GM23338 (cell line): ENCODE data around the gene UNC79. TPM values are rescaled to one million over a fixed set of nuclear protein-coding genes. Genes with fewer than 3 reads are reported as not detected.

Source experiments
- ATAC-seq: fragments of 200-7000 bp; cut with Tn5 transposase; 3 replicates; pipeline ENCODE4 v1.9.1; 2020
- DNase-seq: peaks from one replicate; pipeline ENCODE4 v3.0.0-alpha.2; 2015; ENCODE audit warnings: low spot score
- H2AFZ ChIP-seq: fragments of 200-600 bp; sonication (generic); 2 replicates; pipeline ENCODE4 v1.8.0; 2016; ENCODE audit warnings: antibody characterized with exemption, mild to moderate bottlenecking, moderate library complexity
- H3F3A ChIP-seq: fragments of 200-600 bp; sonication (generic); replicated peaks from 2 replicates; pipeline ENCODE4 v1.8.0; 2017; ENCODE audit warnings: antibody characterized with exemption, mixed run types, low read depth
- H3K27ac ChIP-seq: fragments of 200-600 bp; sonication (generic); 2 replicates; pipeline ENCODE4 v1.6.1; 2016; ENCODE audit warnings: low read depth
- H3K27me3 ChIP-seq: fragments of 200-600 bp; sonication (generic); 2 replicates; pipeline ENCODE4 v1.8.0; 2016; ENCODE audit warnings: mild to moderate bottlenecking, mixed run types, moderate library complexity; ENCODE audit not compliant: insufficient read depth
- H3K36me3 ChIP-seq: fragments of 200-600 bp; sonication (generic); 2 replicates; pipeline ENCODE4 v1.8.0; 2016; ENCODE audit warnings: mild to moderate bottlenecking; ENCODE audit not compliant: insufficient read depth
- H3K4me1 ChIP-seq: fragments of 200-600 bp; sonication (generic); 2 replicates; pipeline ENCODE4 v1.8.0; 2016; ENCODE audit warnings: mild to moderate bottlenecking, moderate library complexity; ENCODE audit not compliant: insufficient read depth
- H3K4me2 ChIP-seq: fragments of 200-600 bp; sonication (generic); 2 replicates; pipeline ENCODE4 v1.7.1; 2017; ENCODE audit warnings: mixed run types
- H3K4me3 ChIP-seq: fragments of 200-600 bp; sonication (generic); 2 replicates; pipeline ENCODE4 v1.6.1; 2016; ENCODE audit warnings: mixed run types
- H3K79me2 ChIP-seq: fragments of 200-600 bp; sonication (generic); replicated peaks from 2 replicates; pipeline ENCODE4 v1.8.0; 2017; ENCODE audit warnings: mild to moderate bottlenecking; ENCODE audit not compliant: insufficient read depth
- H3K9me2 ChIP-seq: fragments of 200-600 bp; sonication (generic); 2 replicates; pipeline ENCODE4 v1.8.0; 2017; ENCODE audit not compliant: insufficient read depth
- H4K20me1 ChIP-seq: fragments of 200-600 bp; sonication (generic); replicated peaks from 2 replicates; pipeline ENCODE4 v1.8.0; 2017; ENCODE audit warnings: mild to moderate bottlenecking; ENCODE audit not compliant: insufficient read depth
- H3K27ac Mint-ChIP-seq: 2 replicates; pipeline ENCODE4 v1.8.0; 2020; ENCODE audit warnings: inconsistent platforms, mild to moderate bottlenecking, moderate library complexity, mixed read lengths
- H3K27me3 Mint-ChIP-seq: 3 replicates; pipeline ENCODE4 v1.8.0; 2022; ENCODE audit warnings: low read depth, mild to moderate bottlenecking, moderate library complexity, mixed read lengths, inconsistent platforms; ENCODE audit not compliant: insufficient read depth, poor library complexity
- H3K36me3 Mint-ChIP-seq: 3 replicates; pipeline ENCODE4 v1.8.0; 2021; ENCODE audit warnings: low read depth, mild to moderate bottlenecking, inconsistent platforms, moderate library complexity, mixed read lengths
- H3K4me1 Mint-ChIP-seq: 3 replicates; pipeline ENCODE4 v1.8.0; 2020; ENCODE audit warnings: mild to moderate bottlenecking, inconsistent platforms, mixed read lengths
- H3K4me3 Mint-ChIP-seq: 3 replicates; pipeline ENCODE4 v1.8.0; 2021; ENCODE audit warnings: moderate library complexity, mild to moderate bottlenecking, inconsistent platforms, mixed read lengths
- H3K9me3 Mint-ChIP-seq: 3 replicates; pipeline ENCODE4 v1.8.0; 2020; ENCODE audit warnings: moderate library complexity, mild to moderate bottlenecking, inconsistent platforms, mixed read lengths
- CREB1 ChIP-seq: fragments of 250-450 bp; sonication (Bioruptor Pico); IDR thresholded peaks from 2 replicates; pipeline ENCODE4 v1.5.0; 2020; ENCODE audit warnings: low read depth, mild to moderate bottlenecking, moderate library complexity
- EZH2 ChIP-seq: fragments of 200-600 bp; sonication (generic); IDR thresholded peaks from one replicate; pipeline ENCODE4 v1.8.0; 2017; ENCODE audit warnings: antibody characterized with exemption, mild to moderate bottlenecking, low read depth; ENCODE audit not compliant: unreplicated experiment
- EZH2phosphoT487 ChIP-seq: fragments of 200-600 bp; sonication (generic); IDR thresholded peaks from one replicate; pipeline ENCODE4 v1.8.1; 2018; ENCODE audit warnings: antibody characterized with exemption; ENCODE audit not compliant: unreplicated experiment
- JUNB ChIP-seq: IDR thresholded peaks from one replicate; pipeline ENCODE4 v1.6.1; 2016; ENCODE audit warnings: antibody characterized with exemption; ENCODE audit not compliant: unreplicated experiment
- NANOG ChIP-seq: IDR thresholded peaks from 2 replicates; pipeline ENCODE4 v1.6.1; 2016; ENCODE audit warnings: antibody characterized with exemption, borderline replicate concordance
- POLR2AphosphoS5 ChIP-seq: IDR thresholded peaks from 2 replicates; pipeline ENCODE4 v1.6.1; 2016; ENCODE audit warnings: antibody characterized with exemption, low read depth
- STAT1 ChIP-seq: IDR thresholded peaks from one replicate; pipeline ENCODE4 v1.6.1; 2016; ENCODE audit warnings: antibody characterized with exemption; ENCODE audit not compliant: unreplicated experiment
- ZNF114 ChIP-seq: fragments of 250-450 bp; sonication (Bioruptor Pico); IDR thresholded peaks from 2 replicates; pipeline ENCODE4 v1.5.0; 2020; ENCODE audit warnings: mild to moderate bottlenecking, moderate library complexity
- ZNF331 ChIP-seq: fragments of 250-450 bp; sonication (Bioruptor Pico); IDR thresholded peaks from 2 replicates; pipeline ENCODE4 v1.5.0; 2020; ENCODE audit warnings: low read depth, mild to moderate bottlenecking, moderate library complexity
- polyA plus RNA-seq: library from polyadenylated mRNA; unstranded; fragments of >200 nt; fragmentation: Nextera tagmentation; extraction: Ambion mirVana; gene quantifications from 2 replicates; pipeline ENCODE4 v1.2.1, GENCODE V29; 2016
- total RNA-seq: library from RNA; depleted of rRNA; stranded (reverse); fragments of >200 nt; shearing (Covaris generic); gene quantifications from 2 replicates; pipeline ENCODE4 v1.2.3, GENCODE V29; 2014
- TF ChIP-seq, protein P1 (sequence below): fragments of 250-450 bp; sonication (Bioruptor Pico); IDR thresholded peaks from 2 replicates; pipeline ENCODE4 v1.5.0; 2020; ENCODE audit warnings: mild to moderate bottlenecking, moderate library complexity
- TF ChIP-seq, protein P2 (sequence below): IDR thresholded peaks from one replicate; pipeline ENCODE4 v1.6.1; 2018; ENCODE audit warnings: antibody characterized with exemption; ENCODE audit not compliant: unreplicated experiment
- TF ChIP-seq, protein P3 (sequence below), 2 experiments: fragments of 200-600 bp in 1 of 2; sonication (generic) in 1 of 2; conservative IDR thresholded peaks; 2 replicates each; pipeline versions ENCODE4 v1.5.1 to v1.6.1; 2016 to 2017; ENCODE audit warnings: antibody characterized with exemption in 2 of 2, low read depth in 2 of 2, mild to moderate bottlenecking in 2 of 2, moderate library complexity in 1 of 2
- TF ChIP-seq, protein P4 (sequence below): IDR thresholded peaks from 2 replicates; pipeline ENCODE4 v1.6.1; 2016; ENCODE audit warnings: antibody characterized with exemption

Gene UNC79
- total and polyA plus RNA-seq, 2 experiments from 2014 or later = 1.8 to 3.6 TPM

DNA sequence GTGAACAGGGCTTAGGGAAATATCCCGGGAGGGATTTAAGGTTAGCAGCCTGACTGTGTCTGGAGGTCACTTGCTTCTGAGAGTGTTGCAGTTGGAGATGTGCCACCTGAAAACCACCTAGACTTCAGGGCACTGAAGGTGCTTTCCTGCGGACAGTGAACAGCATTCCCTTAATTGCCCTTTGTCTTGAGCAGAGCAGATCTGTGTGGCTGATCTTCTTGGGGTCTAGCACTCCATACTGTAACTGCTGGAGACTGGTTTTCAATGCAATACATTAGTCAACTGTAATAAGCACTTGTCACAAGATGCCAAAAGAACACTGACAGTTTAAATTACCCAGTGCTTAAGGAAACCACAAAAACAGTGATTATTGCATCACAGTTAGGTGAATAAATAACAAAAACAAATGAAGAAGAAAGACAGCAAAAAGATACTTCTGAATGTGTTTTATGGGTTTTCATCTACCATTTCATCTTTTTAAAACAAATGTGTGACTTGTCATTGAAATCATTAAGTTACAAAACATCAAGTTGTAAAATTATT, 245.7 kb downstream of the UNC79 start:
- Mint-ChIP-seq H3K27me3 (peaks cover 3% of the 10 kb centered on the region), H3K9me3 (no peaks in the 10 kb centered on the region), H3K27ac (no peak overlapping the region), H3K4me1 (peaks cover 18% of the 10 kb centered on the region), H3K36me3 (no peaks in the 10 kb centered on the region), H3K4me3 (no peak overlapping the region)
- Histone ChIP-seq H3F3A (no peaks in the 10 kb centered on the region), H3K27ac (no peak overlapping the region), H3K36me3 (no peaks in the 10 kb centered on the region), H3K27me3 (no peaks in the 10 kb centered on the region), H2AFZ (no peak overlapping the region), H4K20me1 (no peaks in the 10 kb centered on the region), H3K79me2 (no peaks in the 10 kb centered on the region), H3K4me3 (no peak overlapping the region), H3K4me2 (no peak overlapping the region), H3K9me2 (0 out of 2 replicates have a peak, but pooled peaks cover 23% of the 10 kb centered on the region), H3K4me1 (peaks cover 7% of the 10 kb centered on the region; the same call in 1 of the 2 replicates)
- ATAC-seq = no peak
- no peak for DNase-seq
- TF ChIP-seq JUNB (no peak), ZNF114 (CRISPR knock-in tag) (no peak), EZH2 (no peak), CREB1 (CRISPR knock-in tag) (no peak), STAT1 (no peak), ZNF331 (CRISPR knock-in tag) (no peak), POLR2AphosphoS5 (no peak), EZH2phosphoT487 (no peak), NANOG (no peak)
- TF ChIP-seq, protein P1, sequence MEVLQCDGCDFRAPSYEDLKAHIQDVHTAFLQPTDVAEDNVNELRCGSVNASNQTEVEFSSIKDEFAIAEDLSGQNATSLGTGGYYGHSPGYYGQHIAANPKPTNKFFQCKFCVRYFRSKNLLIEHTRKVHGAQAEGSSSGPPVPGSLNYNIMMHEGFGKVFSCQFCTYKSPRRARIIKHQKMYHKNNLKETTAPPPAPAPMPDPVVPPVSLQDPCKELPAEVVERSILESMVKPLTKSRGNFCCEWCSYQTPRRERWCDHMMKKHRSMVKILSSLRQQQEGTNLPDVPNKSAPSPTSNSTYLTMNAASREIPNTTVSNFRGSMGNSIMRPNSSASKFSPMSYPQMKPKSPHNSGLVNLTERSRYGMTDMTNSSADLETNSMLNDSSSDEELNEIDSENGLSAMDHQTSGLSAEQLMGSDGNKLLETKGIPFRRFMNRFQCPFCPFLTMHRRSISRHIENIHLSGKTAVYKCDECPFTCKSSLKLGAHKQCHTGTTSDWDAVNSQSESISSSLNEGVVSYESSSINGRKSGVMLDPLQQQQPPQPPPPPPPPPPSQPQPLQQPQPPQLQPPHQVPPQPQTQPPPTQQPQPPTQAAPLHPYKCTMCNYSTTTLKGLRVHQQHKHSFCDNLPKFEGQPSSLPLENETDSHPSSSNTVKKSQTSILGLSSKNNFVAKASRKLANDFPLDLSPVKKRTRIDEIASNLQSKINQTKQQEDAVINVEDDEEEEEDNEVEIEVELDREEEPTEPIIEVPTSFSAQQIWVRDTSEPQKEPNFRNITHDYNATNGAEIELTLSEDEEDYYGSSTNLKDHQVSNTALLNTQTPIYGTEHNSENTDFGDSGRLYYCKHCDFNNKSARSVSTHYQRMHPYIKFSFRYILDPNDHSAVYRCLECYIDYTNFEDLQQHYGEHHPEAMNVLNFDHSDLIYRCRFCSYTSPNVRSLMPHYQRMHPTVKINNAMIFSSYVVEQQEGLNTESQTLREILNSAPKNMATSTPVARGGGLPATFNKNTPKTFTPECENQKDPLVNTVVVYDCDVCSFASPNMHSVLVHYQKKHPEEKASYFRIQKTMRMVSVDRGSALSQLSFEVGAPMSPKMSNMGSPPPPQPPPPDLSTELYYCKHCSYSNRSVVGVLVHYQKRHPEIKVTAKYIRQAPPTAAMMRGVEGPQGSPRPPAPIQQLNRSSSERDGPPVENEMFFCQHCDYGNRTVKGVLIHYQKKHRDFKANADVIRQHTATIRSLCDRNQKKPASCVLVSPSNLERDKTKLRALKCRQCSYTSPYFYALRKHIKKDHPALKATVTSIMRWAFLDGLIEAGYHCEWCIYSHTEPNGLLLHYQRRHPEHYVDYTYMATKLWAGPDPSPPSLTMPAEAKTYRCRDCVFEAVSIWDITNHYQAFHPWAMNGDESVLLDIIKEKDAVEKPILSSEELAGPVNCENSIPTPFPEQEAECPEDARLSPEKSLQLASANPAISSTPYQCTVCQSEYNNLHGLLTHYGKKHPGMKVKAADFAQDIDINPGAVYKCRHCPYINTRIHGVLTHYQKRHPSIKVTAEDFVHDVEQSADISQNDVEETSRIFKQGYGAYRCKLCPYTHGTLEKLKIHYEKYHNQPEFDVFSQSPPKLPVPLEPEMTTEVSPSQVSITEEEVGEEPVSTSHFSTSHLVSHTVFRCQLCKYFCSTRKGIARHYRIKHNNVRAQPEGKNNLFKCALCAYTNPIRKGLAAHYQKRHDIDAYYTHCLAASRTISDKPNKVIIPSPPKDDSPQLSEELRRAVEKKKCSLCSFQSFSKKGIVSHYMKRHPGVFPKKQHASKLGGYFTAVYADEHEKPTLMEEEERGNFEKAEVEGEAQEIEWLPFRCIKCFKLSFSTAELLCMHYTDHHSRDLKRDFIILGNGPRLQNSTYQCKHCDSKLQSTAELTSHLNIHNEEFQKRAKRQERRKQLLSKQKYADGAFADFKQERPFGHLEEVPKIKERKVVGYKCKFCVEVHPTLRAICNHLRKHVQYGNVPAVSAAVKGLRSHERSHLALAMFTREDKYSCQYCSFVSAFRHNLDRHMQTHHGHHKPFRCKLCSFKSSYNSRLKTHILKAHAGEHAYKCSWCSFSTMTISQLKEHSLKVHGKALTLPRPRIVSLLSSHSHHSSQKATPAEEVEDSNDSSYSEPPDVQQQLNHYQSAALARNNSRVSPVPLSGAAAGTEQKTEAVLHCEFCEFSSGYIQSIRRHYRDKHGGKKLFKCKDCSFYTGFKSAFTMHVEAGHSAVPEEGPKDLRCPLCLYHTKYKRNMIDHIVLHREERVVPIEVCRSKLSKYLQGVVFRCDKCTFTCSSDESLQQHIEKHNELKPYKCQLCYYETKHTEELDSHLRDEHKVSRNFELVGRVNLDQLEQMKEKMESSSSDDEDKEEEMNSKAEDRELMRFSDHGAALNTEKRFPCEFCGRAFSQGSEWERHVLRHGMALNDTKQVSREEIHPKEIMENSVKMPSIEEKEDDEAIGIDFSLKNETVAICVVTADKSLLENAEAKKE (CRISPR knock-in tag) = no peak
- TF ChIP-seq, protein P2, sequence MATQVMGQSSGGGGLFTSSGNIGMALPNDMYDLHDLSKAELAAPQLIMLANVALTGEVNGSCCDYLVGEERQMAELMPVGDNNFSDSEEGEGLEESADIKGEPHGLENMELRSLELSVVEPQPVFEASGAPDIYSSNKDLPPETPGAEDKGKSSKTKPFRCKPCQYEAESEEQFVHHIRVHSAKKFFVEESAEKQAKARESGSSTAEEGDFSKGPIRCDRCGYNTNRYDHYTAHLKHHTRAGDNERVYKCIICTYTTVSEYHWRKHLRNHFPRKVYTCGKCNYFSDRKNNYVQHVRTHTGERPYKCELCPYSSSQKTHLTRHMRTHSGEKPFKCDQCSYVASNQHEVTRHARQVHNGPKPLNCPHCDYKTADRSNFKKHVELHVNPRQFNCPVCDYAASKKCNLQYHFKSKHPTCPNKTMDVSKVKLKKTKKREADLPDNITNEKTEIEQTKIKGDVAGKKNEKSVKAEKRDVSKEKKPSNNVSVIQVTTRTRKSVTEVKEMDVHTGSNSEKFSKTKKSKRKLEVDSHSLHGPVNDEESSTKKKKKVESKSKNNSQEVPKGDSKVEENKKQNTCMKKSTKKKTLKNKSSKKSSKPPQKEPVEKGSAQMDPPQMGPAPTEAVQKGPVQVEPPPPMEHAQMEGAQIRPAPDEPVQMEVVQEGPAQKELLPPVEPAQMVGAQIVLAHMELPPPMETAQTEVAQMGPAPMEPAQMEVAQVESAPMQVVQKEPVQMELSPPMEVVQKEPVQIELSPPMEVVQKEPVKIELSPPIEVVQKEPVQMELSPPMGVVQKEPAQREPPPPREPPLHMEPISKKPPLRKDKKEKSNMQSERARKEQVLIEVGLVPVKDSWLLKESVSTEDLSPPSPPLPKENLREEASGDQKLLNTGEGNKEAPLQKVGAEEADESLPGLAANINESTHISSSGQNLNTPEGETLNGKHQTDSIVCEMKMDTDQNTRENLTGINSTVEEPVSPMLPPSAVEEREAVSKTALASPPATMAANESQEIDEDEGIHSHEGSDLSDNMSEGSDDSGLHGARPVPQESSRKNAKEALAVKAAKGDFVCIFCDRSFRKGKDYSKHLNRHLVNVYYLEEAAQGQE = no peak
- TF ChIP-seq, protein P3, sequence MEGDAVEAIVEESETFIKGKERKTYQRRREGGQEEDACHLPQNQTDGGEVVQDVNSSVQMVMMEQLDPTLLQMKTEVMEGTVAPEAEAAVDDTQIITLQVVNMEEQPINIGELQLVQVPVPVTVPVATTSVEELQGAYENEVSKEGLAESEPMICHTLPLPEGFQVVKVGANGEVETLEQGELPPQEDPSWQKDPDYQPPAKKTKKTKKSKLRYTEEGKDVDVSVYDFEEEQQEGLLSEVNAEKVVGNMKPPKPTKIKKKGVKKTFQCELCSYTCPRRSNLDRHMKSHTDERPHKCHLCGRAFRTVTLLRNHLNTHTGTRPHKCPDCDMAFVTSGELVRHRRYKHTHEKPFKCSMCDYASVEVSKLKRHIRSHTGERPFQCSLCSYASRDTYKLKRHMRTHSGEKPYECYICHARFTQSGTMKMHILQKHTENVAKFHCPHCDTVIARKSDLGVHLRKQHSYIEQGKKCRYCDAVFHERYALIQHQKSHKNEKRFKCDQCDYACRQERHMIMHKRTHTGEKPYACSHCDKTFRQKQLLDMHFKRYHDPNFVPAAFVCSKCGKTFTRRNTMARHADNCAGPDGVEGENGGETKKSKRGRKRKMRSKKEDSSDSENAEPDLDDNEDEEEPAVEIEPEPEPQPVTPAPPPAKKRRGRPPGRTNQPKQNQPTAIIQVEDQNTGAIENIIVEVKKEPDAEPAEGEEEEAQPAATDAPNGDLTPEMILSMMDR (conservative IDR thresholded peaks at IDR 0.05; ENCODE audit: low read depth in 2 of 2) = no peak
- TF ChIP-seq, protein P4, sequence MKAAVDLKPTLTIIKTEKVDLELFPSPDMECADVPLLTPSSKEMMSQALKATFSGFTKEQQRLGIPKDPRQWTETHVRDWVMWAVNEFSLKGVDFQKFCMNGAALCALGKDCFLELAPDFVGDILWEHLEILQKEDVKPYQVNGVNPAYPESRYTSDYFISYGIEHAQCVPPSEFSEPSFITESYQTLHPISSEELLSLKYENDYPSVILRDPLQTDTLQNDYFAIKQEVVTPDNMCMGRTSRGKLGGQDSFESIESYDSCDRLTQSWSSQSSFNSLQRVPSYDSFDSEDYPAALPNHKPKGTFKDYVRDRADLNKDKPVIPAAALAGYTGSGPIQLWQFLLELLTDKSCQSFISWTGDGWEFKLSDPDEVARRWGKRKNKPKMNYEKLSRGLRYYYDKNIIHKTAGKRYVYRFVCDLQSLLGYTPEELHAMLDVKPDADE = no peak
